DOHH2 (cell line): ENCODE results near the gene MPZ.
"Not testable (repeated sequence)": the region's sequence is repeated elsewhere in the genome, so short reads cannot be mapped to it uniquely, and the experiment has no call there.

Experiments used
- H3F3A ChIP-seq: fragments of 200-600 bp; sonication (generic), shearing (Covaris generic); 2 replicates; pipeline ENCODE4 v1.6.0; 2016; ENCODE audit warnings: antibody characterized with exemption, mild to moderate bottlenecking; ENCODE audit not compliant: control insufficient read depth, insufficient read depth
- H3K27ac ChIP-seq: fragments of 200-600 bp; sonication (generic); 2 replicates; pipeline ENCODE4 v1.5.1; 2014; ENCODE audit warnings: low read depth, mild to moderate bottlenecking, low read length, moderate library complexity
- H3K27me3 ChIP-seq: fragments of 200-600 bp; sonication (generic); 2 replicates; pipeline ENCODE4 v1.6.1; 2014; ENCODE audit warnings: mild to moderate bottlenecking, low read length, mixed read lengths; ENCODE audit not compliant: control insufficient read depth
- H3K36me3 ChIP-seq: fragments of 200-600 bp; sonication (generic); 2 replicates; pipeline ENCODE4 v1.6.1; 2014; ENCODE audit warnings: mild to moderate bottlenecking, low read length, moderate library complexity, mixed read lengths; ENCODE audit not compliant: control insufficient read depth
- H3K4me1 ChIP-seq: fragments of 200-600 bp; sonication (generic); 2 replicates; pipeline ENCODE4 v1.6.1; 2014; ENCODE audit warnings: mild to moderate bottlenecking, low read length, mixed read lengths; ENCODE audit not compliant: control insufficient read depth
- H3K4me2 ChIP-seq: fragments of 200-600 bp; sonication (generic); 2 replicates; pipeline ENCODE4 v1.6.0; 2014; ENCODE audit warnings: mild to moderate bottlenecking, low read length, moderate library complexity
- H3K4me3 ChIP-seq: fragments of 200-600 bp; sonication (generic); 2 replicates; pipeline ENCODE4 v1.5.1; 2014; ENCODE audit warnings: mild to moderate bottlenecking, low read length, mixed read lengths
- H3K79me2 ChIP-seq: fragments of 200-600 bp; sonication (generic); 2 replicates; pipeline ENCODE4 v1.6.1; 2014; ENCODE audit warnings: mild to moderate bottlenecking, low read length, mixed read lengths; ENCODE audit not compliant: control insufficient read depth
- H3K9me2 ChIP-seq: fragments of 200-600 bp; sonication (generic); replicated peaks from 2 replicates; pipeline ENCODE4 v1.6.1; 2014; ENCODE audit warnings: mild to moderate bottlenecking, low read length, mixed read lengths; ENCODE audit not compliant: control insufficient read depth
- H3K9me3 ChIP-seq: fragments of 200-600 bp; sonication (generic); 2 replicates; pipeline ENCODE4 v1.6.1; 2014; ENCODE audit warnings: antibody characterized with exemption, low read length, mixed read lengths; ENCODE audit not compliant: control insufficient read depth, insufficient read depth
- H4K20me1 ChIP-seq: fragments of 200-600 bp; sonication (generic); 2 replicates; pipeline ENCODE4 v1.6.0; 2014; ENCODE audit warnings: low read depth, mild to moderate bottlenecking, antibody characterized with exemption, low read length, moderate library complexity; ENCODE audit not compliant: control insufficient read depth, insufficient read depth
- CTCF ChIP-seq: fragments of 200-600 bp; sonication (generic); IDR thresholded peaks from one replicate; pipeline ENCODE4 v1.5.1; 2014; ENCODE audit warnings: antibody characterized with exemption, mild to moderate bottlenecking, low read depth, low read length; ENCODE audit not compliant: poor library complexity, severe bottlenecking
- EZH2phosphoT487 ChIP-seq: fragments of 200-600 bp; sonication (generic); IDR thresholded peaks from 2 replicates; pipeline ENCODE4 v1.6.1; 2017; ENCODE audit warnings: borderline replicate concordance, mild to moderate bottlenecking, antibody characterized with exemption, low read length, moderate library complexity, mixed read lengths

Gene MPZ

GRCh38 chr1:161335796-161336195 lies 26.0 kb upstream of the MPZ start:
- no peak overlapping the region for H3K27ac ChIP-seq
- H3K9me3 ChIP-seq = no peaks in the 10 kb centered on the region
- no peaks in the 10 kb centered on the region for H3K27me3 ChIP-seq
- H3F3A ChIP-seq = no peaks in the 10 kb centered on the region
- no peak overlapping the region for H3K4me3 ChIP-seq
- H3K36me3 ChIP-seq = peaks cover 33% of the 10 kb centered on the region
- no peaks in the 10 kb centered on the region for H3K79me2 ChIP-seq
- no peak overlapping the region for H3K4me2 ChIP-seq
- TF ChIP-seq EZH2phosphoT487 (no peak), CTCF (no peak)
- no peaks in the 10 kb centered on the region for H3K9me2 ChIP-seq
- no peaks in the 10 kb centered on the region for H3K4me1 ChIP-seq
- no peaks in the 10 kb centered on the region for H4K20me1 ChIP-seq

DNA sequence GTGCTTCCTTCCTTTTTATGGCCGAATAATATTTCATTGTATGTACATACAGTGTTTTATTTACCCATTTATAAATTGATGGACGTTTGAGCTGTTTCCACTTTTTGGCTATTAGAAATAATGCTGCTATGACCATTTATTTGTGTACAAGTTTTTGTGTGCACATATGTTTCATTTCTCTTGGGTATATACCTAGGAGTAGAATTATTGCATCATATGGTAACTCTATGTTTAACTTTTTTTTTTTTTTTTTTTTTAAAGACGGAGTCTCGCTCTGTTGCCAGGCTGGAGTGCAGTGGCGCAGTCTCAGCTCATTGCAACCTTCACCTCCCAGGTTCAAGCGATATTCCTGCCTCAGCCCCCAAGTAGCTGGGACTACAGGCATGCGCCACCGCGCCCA lies 23.4 kb upstream of the MPZ start:
- H3K4me2 ChIP-seq = no peak overlapping the region
- H3K9me3 ChIP-seq = no peaks in the 10 kb centered on the region
- peaks cover 52% of the 10 kb centered on the region for H3K36me3 ChIP-seq
- no peaks in the 10 kb centered on the region for H3F3A ChIP-seq
- H3K9me2 ChIP-seq = no peaks in the 10 kb centered on the region
- H3K4me1 ChIP-seq = no peaks in the 10 kb centered on the region
- H3K79me2 ChIP-seq = no peaks in the 10 kb centered on the region
- H3K27me3 ChIP-seq = no peaks in the 10 kb centered on the region
- no peak overlapping the region for H3K27ac ChIP-seq
- no peaks in the 10 kb centered on the region for H4K20me1 ChIP-seq
- TF ChIP-seq CTCF = no peak
- no peak overlapping the region for H3K4me3 ChIP-seq

- no peaks in the 10 kb centered on the region for H3K9me3 ChIP-seq
- TF ChIP-seq EZH2phosphoT487 = no peak
- TF ChIP-seq CTCF = no peak
- H3K4me1 ChIP-seq = no peaks in the 10 kb centered on the region
- H3F3A ChIP-seq = no peaks in the 10 kb centered on the region
- H3K4me3 ChIP-seq = no peak overlapping the region
- no peaks in the 10 kb centered on the region for H3K9me2 ChIP-seq
- H4K20me1 ChIP-seq = no peaks in the 10 kb centered on the region
- no peak overlapping the region for H3K27ac ChIP-seq
- H3K4me2 ChIP-seq = no peak overlapping the region
- H3K79me2 ChIP-seq = no peaks in the 10 kb centered on the region
- H3K36me3 ChIP-seq = peaks cover 56% of the 10 kb centered on the region
- H3K27me3 ChIP-seq = no peaks in the 10 kb centered on the region
Observed at GRCh38 chr1:161330346-161330745, 20.6 kb upstream of the MPZ start.

DNA sequence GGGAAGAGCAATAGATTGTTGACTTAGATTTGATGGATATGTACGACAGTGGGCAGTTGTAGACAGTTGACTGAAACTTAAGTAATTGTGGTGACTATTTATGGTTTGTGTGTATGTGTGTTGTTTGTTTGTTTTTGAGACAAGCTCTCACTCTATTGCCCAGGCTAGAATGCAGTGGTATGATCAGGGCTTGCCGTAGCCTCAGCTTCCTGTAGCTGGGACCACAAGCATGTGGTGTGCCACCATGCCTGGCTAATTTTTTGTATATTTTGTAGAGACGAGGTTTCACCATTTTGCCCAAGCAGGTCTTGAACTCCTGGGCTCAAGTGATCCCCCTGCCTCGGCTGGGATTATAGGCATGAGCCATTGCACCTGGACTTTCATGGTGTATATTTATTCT lies 14.3 kb upstream of the MPZ start:
- Histone ChIP-seq H3K9me3 (no peaks in the 10 kb centered on the region), H3K27me3 (no peaks in the 10 kb centered on the region), H3K4me2 (no peak overlapping the region), H3K4me3 (no peak overlapping the region), H3K79me2 (peaks cover 6% of the 10 kb centered on the region; the same call in 1 of the 2 replicates), H3K27ac (no peak overlapping the region), H4K20me1 (no peaks in the 10 kb centered on the region), H3K9me2 (no peaks in the 10 kb centered on the region), H3K4me1 (no peaks in the 10 kb centered on the region), H3F3A (no peaks in the 10 kb centered on the region), H3K36me3 (peaks cover 28% of the 10 kb centered on the region)
- TF ChIP-seq CTCF (no peak), EZH2phosphoT487 (no peak)

GRCh38 chr1:161315841-161316674 lies 6.3 kb upstream of the MPZ start:
- not testable (repeated sequence) for H3K36me3 ChIP-seq, H3K4me3 ChIP-seq, H3K9me3 ChIP-seq, H4K20me1 ChIP-seq, H3K27ac ChIP-seq, H3F3A ChIP-seq, H3K9me2 ChIP-seq, H3K27me3 ChIP-seq
- Histone ChIP-seq H3K4me2 (0 out of 2 replicates have a peak overlapping the region, but pooled peaks have one; percentile 98), H3K79me2 (peaks cover 31% of the 10 kb centered on the region), H3K4me1 (peaks cover 20% of the 10 kb centered on the region)
